Measurements from ENCODE around the gene UBAC2. TPM values are rescaled to one million over a fixed set of nuclear protein-coding genes. Genes with fewer than 3 reads are reported as not detected.

UBAC2 gene
- total RNA-seq, 1 donor from 2014 or later, result 33.8 TPM

DNA sequence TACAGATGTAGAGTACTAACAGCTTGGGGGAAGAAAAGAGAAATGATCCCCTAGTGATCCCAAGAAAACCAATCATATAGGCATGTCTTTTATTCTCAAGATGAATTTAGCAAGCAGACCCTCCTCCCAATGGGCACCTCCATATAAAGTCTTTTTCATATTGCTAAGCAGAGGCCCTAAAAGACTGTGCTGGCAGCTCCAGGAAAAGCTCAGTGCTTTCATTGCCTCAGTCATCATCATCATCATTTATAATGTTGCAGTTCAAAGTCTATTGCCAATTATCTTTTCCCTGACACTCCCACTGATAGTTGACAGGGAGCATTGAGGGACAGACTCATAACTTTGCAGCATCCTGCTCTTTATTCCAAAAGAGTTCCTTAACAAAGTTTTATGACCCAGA lies 93.5 kb downstream of the UBAC2 start:
- DNase-seq (ENCODE audit: low read depth, low spot score), result no peak

GRCh38 chr13:99294958-99295357 lies 94.3 kb downstream of the UBAC2 start:
- DNase-seq (ENCODE audit: low read depth, low spot score), result no peak

GRCh38 chr13:99295488-99296252 lies 95.0 kb downstream of the UBAC2 start:
- DNase-seq (ENCODE audit: low read depth, low spot score), result no peak

- no peak for DNase-seq (ENCODE audit: low read depth, low spot score)
Observed at GRCh38 chr13:99296398-99296797, 95.7 kb downstream of the UBAC2 start.

GRCh38 chr13:99297331-99297730 lies 96.7 kb downstream of the UBAC2 start:
- no peak for DNase-seq (ENCODE audit: low read depth, low spot score)

DNA sequence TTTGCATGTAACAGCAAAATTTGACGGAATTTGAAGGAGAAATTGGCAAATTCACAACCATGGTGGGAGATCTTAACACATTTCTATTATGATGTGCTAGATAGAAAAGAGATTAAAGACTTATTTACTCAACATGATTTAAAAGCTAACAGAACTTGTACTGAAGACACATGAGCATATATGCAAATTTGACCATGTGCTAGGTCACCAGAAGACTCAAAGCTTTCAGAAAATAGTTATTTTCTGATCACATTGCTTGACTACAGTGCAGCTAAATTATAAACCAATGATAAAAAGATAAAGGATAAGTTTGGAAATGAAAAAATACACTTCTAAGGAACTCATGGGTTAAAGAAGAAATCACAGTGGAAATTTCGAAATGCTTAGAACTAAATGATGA lies 97.4 kb downstream of the UBAC2 start:
- DNase-seq (ENCODE audit: low read depth, low spot score), result no peak

- no peak for DNase-seq (ENCODE audit: low read depth, low spot score)
Observed at GRCh38 chr13:99299256-99299919, 98.7 kb downstream of the UBAC2 start.

DNA sequence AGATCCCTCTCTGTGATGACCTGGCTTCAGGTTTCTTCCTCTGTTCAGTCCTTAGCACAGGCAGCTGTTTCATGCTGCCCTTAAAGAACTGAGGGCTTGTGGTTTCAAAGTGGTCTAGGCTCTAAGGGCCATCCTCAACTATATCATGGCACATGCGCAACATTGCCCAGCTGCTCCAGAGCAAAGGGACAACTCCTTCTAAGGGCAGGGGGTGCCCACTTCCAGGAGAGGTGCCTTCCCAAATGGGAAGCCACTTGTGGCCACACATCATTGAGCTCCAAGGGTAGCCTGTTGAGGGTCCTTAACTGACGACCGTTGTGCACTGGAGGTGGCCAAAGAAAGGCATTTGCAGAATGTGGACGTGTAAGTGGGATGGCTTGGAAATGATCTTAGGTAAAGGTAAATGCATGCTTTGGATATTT lies 99.3 kb downstream of the UBAC2 start:
- no peak for DNase-seq (ENCODE audit: low read depth, low spot score)

GRCh38 chr13:99301056-99301838 lies 100.6 kb downstream of the UBAC2 start:
- no peak for DNase-seq (ENCODE audit: low read depth, low spot score)

GRCh38 chr13:99301913-99302636 lies 101.4 kb downstream of the UBAC2 start:
- no peak for DNase-seq (ENCODE audit: low read depth, low spot score)

GRCh38 chr13:99302637-99303505 lies 102.2 kb downstream of the UBAC2 start:
- DNase-seq (ENCODE audit: low read depth, low spot score), result no peak

GRCh38 chr13:99303863-99304521 lies 103.3 kb downstream of the UBAC2 start:
- no peak for DNase-seq (ENCODE audit: low read depth, low spot score)

DNA sequence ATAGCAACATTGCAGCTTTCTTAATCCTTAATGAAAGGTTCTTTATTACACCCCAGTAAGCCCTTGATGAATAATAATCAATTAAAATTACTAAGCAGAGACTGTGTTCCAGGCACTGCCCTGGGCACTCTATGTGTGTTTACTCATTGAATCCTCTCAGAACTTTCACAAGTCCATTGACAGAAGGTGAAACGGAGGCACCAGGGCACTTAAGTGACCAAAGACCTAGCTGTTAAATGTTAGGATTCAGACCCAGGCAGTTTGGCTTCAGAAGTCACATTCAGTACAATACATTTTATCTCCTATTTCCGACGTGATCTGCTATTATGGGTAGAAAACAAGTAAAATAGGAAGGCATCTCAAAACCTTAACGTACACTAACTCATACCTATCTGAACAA lies 103.9 kb downstream of the UBAC2 start:
- DNase-seq (ENCODE audit: low read depth, low spot score), result no peak

DNA sequence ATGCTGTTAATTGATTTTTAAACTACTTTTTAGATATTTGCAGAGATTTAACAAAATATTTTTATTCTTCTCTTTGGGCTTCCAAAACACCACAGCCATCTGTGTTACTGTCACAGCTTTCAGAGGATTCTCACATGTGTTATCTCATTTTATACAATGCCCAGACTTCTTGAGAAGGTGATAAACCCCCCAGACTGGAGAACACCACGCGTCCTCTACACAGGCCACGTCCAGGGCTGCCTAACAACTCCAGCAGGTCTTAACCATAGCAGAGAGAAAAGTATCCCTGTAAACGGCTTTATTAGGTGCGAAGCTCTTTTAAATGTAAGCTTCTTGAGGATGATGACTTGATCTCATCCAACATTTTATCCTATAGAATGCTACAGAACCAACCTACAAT lies 104.5 kb downstream of the UBAC2 start:
- DNase-seq (ENCODE audit: low read depth, low spot score), result no peak

- DNase-seq (ENCODE audit: low read depth, low spot score), result no peak
Observed at GRCh38 chr13:99305566-99305965, 104.9 kb downstream of the UBAC2 start.

GRCh38 chr13:99307247-99307646 lies 106.6 kb downstream of the UBAC2 start, which contains the start of gene GPR183:
Gene GPR183 (minus strand): TSS chr13:99307399. CDS start chr13:99296145, 11,254 bp downstream.
- DNase-seq (ENCODE audit: low read depth, low spot score), result no peak

DNA sequence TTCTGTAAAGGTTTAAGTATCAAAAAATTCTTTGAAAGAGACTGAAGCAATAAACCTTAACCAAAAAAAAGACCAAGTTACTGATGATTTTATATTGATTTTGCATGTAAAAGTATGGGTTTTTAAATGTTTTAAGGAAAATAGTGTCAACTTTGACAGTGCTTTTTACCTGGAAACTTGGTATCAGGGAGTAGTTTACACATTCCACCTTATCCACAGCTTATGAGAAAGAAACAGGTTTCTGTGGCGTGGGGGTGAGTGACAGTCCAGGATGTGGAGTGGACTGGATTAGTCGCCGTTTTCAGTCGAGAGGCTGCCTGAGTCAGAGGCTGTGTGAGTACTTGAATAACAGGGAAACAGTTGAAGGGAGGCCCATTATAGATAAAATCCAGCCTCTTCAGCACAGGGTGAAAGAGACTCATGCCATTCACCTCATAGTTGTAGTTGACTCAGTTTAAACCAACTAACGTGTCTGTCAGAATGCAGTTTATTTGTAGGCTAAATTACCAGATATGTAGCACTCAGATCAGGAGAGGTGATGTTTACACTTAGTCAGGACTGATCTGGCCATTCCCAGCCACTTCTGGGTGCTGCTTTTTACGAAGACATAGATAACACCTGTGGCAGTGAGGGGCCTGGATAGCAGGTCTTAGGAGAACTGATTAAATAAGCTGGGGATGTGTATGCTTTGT lies 107.1 kb downstream of the UBAC2 start:
- peak; percentile 59 for DNase-seq (ENCODE audit: low read depth, low spot score)

- DNase-seq (ENCODE audit: low read depth, low spot score), result no peak
Observed at GRCh38 chr13:99308471-99309087, 107.9 kb downstream of the UBAC2 start.
